Fibroblast of upper back skin (primary cell): ENCODE results near the gene MGAT4A.
"Not testable (repeated sequence)": the region's sequence is repeated elsewhere in the genome, so short reads cannot be mapped to it uniquely, and the experiment has no call there.

Source experiments
- DNase-seq: peaks from one replicate; pipeline ENCODE4 v3.0.0-alpha.2; 2013

MGAT4A gene

DNA sequence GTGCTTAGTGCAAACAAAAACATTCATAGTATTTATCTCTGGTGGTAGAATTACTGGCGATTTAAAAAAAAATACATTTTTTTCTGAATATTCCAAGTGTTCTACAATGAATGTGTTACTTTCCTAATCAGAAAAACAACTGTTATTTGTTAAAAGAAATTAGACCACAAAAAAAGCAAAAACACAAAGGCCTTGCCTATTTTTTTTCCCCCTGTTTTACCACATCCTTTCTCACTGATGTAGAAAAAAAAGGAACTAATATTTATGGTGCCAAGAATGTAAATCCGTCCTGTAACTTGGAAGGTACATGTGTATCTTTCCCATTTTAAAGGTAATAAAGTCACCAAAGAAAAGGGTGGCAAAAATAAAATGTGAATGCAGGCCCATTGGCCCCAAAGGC, 28.4 kb upstream of the MGAT4A start:
- DNase-seq, result no peak

DNA sequence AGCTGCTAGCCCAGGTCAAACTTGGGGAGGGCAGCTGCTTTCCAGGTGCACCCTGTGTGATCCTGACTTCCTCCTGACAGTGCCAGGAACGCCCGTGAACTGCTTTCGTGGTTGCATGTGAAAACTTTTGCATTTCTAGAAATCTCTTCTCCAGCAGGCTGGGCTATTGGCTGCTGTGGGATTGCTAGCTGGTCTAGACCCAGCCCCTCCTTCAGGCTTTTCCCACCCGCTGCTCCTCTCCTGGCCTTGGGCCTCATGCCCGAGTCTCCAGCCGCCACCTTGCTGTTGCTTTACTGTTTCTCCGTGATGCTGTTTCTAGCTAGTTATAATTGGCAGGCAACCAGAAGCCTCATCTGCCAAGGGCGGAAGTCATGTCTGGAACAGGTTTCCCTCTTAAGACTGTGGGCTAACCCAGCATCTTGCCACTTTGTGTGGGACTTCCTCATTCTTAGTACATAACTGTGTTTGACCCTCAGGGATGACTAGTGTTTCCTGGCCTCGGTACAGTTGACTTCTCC, 27.0 kb upstream of the MGAT4A start:
- peak; percentile 92 for DNase-seq

DNA sequence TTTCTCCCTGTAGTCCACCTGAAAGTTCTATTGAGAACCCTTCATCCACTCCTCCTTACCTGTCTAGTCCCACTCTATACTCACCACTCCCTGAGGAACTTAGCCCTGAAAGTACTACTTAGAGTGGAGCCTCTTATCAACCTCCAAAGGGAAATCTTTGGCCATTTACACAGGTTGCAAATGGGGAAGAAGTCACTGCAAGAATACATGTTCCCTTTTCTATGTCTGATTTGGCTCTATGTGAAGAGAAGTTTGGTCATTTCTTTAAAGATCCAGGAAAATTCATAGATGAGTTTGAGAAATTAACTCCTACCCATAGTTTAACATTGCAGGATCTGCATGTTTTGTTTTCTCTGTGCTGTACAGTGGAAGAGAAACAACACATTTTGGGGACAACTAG, 22.9 kb upstream of the MGAT4A start:
- no peak for DNase-seq

DNA sequence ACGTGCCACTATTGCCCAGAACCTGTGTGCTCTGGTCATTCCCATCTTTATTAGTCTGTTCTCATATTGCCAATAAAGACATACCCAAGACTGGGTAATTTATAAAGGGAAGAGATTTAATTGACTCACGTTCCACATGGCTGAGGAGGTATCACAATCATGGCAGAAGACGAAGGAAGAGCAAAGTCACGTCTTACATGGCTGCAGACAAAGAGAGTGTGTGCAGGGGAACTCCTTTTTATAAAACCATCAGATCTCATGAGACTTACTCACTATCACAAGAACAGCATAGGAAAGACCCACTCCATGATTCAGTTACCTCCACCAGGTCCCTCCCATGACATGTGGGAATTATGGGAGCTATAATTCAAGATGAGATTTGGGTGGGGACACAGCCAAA, 21.8 kb upstream of the MGAT4A start:
- not testable (repeated sequence) for DNase-seq

DNA sequence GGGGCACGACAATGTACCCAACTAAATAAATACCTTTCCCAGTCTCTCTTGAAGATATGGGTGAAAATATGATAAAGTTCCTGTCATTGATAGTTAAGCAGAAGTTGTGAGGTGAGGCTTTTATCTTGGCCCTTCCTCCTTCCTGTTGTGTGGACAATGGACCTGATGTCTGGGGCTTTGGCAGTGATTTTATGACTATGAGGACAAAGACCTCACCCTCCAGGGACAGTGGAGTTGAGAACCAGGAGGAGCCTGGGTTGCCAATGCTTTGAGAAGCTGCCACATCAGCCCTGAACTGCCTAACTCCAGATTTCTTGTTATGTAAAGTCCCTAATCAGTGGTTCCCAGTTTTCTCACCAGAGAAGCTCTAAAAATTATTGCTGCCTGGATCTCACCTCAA, 20.8 kb upstream of the MGAT4A start:
- DNase-seq, result no peak

DNA sequence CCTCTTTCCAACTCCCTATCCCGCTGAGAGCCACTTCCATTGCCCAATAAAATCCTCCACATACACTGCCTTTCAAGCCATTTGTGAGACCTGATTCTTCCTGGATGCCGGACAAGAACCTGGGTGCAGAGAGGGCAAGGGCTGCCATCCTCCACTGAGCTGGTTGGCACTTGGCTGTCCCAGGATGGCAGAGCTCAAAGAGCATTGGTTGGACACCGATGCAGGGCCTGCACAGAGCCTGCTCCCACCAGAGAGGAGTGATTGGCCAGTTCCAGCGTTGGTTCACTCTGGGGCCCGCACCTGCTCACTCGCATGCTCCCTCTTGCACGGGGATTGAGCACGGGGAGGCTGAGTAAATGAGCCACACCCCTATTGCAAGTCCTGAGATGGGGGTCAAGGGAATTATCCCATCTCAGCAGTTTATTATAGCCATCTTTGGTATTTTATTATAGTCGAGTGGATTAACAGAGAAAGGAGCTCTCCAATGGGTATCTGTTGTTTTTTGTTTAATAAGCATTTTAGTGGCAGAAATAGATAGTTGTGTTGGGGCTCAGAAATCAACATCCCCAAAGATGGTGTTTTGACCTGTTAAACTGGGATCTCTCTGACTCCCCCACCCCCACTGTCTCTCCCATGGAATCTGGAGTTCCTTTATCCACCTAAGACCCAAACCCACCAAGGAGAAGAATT, 19.8 kb upstream of the MGAT4A start:
- no peak for DNase-seq

DNA sequence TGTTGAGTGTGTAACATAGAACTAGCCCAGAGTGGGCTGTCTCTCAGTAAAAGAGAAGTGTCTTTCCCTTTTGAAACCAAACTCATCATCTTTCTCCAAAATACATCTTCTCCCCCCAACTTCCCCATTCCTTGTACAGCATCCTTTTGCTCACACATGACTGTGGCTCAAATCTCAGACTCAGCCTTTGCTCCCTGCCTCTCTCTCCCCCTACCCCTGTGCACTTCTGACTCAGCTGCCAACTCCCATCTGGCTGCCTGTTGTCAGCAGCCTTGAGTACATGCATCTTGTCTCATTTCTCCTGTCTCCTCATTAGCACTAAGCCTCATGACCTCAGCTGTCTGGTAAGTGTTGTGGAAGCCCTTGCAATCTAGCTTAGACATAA, 18.1 kb upstream of the MGAT4A start:
- DNase-seq, result peak; percentile 12

DNA sequence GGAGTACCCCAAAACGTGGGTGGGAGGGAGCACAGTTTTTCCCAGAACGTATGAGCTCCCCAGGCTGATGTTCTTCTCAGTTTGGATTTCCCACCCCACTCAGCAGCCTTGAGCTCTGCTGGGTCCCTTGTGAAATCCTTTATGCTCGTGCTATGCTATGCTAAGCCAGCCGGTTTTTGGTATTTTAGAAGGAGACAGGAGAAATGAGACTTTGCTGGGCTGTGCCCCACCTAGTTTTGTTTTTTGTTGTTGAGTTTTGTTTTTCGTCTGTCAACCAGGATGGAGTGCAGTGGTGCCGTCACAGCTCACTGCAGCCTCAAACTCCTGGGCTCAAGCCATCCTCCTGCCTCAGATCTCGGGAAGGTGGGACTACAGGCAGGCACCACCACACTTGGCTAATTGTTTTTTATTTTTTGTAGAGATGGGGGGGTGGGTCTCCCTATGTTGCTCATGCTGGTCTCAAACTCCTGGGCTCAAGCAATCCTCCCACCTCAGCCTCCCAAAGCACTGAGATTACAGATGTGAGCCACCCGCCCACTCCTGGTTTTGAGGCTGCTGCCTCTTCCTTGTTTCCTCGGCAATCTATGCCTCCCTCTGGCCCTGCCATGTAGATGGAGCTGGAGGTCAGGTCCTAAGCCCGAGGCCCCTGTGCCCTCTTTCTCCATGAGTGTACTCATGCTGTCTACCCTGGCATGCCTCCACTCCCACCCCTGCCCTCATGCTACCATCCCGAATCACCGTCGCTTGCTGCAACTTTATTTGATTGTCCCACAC, 17.5 kb upstream of the MGAT4A start:
- no peak for DNase-seq

DNA sequence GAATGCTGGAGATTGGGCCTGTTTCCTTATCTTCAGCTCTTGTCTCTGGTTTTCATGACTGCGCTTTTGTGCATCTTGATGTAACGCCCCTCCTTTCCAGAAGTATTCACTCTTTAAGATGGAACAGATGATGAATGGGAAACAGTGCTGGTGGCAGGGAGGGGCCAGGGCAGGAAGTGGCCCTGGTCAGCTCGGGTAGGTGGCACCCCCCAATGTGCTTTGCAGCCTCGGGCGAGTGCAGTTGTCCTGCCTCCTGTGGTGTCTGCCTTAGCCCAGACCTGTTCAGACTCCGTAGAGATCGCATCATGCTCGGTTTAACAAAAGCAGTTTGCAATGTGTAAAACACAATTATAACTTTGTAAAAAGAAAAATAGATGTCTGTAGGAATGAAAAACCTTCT, 17.0 kb upstream of the MGAT4A start:
- no peak for DNase-seq

DNA sequence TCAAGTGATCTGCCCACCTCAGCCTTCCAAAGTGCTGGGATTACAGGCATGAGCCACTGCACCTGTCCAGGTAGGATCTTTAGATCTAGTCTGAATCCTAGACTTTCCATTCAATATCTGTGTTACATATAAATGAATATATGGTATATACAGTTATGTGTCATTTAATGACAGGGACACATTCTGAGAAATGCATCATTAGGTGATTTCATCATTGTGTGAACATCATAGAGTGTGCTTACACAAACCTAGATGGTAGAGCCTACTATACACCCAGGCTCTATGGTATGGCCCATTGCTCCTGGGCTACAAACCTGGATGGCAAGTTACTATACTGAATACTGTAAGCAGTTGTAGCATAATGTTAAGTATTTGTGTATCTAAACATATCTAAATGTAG, 15.5 kb upstream of the MGAT4A start:
- no peak for DNase-seq

DNA sequence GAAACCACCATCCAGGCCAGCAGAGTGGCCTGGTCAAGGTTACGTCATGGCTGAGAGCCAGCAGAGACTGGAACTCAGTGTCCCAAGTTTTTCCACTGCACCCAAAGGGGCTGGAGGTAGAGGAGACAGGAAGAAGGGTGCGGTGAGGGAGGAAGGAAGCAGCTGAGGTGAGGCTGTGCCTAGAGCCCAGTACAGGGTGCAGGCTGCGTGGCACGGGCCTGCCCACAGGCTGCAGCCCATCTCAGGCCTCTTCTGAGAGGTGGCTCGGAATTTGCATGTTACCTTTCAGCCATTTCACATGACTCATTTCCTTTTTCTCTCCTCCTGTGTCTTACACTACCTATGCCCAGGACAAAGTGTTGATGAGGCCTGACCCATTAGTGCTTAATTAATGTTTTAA, 13.7 kb upstream of the MGAT4A start:
- no peak for DNase-seq

DNA sequence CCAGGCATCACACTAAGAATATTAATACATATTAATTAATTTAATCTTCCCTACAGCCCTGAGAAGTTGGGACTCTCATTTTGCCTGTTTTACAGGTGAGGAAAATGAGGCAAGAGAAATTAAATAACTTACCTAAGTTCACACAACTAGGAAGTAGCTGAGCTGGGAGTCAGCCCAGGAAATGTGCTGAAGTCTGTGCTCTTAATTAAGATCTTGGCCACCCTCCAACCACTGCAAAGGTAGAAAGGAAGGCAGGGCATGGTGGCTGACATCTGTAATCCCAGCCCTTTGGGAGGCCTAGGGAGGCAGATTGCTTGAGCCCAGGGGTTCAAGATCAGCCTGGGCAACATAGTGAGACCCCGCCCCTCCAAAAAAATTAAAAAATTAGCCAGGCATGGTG, 12.9 kb upstream of the MGAT4A start:
- DNase-seq, result no peak

DNA sequence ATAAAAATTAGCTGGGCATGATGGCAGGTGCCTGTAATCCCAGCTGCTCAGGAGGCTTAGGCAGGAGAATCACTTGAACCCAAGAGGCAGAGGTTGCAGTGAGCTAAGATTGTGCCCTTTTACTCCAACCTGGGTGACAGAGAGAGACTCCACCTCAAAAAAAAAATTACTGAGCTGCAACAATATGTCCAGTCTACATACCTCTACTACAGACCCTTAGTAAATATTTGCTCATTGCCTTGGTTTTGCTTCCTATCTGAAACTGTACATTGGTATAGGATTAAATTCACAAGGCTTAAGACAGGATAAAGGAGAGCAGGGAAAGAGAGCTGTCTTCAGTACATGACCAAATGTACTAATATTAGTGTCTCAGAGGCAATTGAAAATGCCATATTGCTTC, 8.1 kb upstream of the MGAT4A start:
- DNase-seq, result no peak

DNA sequence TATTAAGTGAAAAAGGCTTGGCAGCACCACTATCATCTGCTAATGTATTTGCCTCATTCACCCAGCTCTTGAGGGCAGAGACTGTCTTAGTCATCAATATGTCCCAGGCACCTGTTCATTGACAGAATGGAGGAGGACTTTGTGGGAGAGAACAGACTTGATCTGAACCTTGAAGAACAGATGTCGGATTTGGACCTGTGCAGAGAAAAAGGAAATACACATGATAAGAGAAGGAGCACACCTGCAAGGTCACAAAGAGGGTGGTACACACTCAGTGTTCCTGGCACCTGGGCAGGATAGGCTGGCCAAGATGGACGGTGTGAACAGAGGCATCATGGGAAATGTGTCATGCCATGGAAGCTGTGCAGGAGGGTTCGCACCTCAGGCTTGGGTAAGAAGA, 7.4 kb upstream of the MGAT4A start:
- DNase-seq, result no peak

DNA sequence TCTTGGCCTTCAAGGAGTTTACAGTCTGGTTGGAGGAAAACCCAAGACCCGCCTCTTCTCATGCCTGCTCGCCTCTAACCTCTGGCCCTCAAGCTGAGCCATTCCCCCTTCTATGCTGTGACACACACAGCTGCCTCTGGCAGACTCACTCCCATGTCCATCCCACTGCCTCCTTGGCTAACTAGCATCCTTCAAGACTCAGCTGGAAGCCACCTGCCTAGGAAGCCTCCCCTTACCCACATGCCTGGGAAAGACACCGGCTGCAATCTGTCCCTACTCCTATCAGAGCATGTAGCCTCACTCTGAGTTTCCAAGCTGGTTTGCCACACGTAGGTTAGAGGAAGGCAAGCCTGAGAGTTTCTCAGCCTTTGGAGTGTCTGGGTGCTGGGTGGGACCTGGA, 6.9 kb upstream of the MGAT4A start:
- no peak for DNase-seq

DNA sequence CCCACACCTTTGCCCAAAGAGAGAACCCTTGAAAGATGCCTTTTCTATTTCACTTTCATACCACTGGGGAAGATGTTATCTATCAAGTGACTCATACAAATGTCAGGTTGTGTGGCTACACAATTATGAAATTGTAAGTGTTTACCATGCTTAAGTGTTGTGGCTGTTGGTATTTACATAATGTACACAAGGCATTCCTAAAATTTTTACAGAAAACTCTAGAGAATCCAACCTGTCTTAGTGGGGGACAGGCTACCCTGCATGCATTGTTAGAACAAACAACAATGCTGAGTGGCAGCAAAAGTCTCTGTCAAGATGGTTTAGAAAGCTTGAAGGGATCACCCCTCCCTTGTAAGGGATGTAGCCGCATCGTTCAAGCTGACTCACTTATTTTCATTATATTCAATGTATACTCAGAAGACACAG, 5.5 kb upstream of the MGAT4A start:
- no peak for DNase-seq

DNA sequence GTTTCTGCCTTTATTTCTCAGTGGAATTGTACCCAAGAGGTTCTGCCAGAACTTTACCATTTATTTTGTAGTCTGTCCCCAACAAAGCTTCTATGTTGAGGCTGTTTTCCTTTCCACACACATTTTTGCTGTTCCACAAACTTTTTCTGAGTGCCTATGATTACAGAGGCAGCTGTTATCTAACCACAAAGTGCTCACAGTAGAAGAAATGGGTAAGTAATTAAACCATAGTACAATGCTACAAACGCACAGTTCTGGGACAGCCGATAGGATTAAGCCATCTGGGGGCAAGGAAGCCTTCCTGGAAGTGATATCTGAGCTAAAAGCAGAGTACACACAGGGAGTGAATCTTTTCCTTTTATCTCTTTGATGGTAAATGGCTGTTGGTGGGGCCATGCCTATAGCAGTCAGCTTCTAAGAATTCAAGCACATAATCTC, 3.9 kb upstream of the MGAT4A start:
- no peak for DNase-seq

DNA sequence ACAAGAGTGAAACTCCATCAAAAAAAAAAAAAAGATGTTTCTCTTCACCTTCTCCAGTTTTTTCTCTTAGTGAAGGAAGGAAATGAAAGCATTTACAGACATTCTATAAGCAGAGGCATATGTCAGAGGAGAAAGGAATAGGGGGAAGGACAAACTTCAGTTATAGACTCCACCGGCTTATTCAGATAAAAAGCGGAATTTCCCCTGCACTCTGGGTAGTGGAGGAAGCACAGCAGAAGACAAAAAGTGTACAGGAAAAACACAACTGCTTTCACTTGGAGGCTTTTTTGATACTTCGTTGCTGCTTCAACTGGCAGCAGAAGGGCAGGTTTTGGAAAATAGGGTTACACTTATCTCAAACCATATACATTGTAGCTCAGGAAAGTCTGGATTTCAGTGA, 3.2 kb upstream of the MGAT4A start:
- DNase-seq, result no peak

DNA sequence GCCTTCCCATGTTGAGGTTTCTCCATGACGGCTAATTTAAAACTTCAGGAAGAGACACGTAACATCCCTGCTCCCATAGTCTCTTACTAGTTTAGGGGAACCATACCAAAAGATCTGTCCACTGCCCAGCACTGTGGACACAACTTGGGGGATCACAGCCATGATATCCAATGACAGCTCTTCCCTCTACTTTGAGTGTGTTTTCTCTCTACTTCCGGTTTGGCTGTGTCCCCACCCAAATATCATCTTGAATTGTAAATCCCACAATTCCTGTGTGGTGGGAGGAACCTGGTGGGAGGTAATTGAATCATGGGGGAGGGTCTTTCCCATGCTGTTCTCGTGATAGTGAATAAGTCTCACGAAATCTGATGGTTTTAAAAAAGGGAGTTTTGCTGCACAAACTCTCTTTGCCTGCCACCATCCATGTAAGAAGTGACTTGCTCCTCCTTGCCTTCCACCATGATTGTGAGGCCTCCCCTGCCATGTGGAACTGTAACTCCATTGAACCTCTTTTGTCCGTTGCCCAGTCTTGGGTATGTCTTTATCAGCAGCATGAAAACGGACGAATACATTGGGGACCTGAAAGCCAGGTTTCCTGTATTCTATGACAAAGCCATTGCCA, 1.6 kb upstream of the MGAT4A start:
- no peak for DNase-seq

DNA sequence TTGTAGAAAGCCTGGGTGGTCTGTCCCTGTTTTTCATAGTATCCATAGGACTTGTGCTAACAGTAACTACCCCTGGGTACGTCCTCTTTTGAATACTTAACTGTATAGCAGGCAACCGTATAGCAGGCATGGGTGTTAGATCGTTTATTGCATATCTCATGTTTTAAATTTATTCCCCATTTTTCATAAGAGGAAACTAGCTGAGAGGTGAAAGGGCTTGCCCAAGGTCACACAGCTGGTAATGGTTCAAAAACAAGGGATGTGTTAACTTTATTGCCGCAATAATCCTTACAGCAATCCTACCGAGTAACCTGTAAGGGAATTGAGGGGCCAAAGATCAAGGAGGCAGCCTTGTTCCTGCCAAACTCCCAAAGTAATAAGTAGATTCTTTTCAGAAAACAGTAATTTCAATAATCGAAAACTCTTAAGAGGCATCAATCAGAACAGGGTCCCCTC, 990 bp upstream of the MGAT4A start:
- DNase-seq, result no peak

DNA sequence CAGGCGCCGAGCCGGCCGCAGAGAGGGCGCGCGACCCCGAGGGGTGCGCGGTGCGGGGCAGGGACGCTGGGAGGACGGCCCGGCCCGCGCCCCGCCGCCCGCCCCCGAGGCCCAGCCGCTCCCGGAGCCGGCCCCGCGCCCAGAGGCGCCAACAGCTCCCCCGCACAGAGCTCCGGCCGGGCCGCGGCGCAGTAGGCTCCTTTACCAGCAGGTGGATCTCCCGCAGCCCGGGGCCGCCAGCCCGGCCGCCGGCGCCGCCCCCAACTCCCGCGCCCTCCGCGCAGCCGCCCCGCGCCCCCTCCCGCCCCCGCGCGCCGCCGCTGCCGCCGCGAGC, 258 bp downstream of the MGAT4A start:
- DNase-seq, result no peak

DNA sequence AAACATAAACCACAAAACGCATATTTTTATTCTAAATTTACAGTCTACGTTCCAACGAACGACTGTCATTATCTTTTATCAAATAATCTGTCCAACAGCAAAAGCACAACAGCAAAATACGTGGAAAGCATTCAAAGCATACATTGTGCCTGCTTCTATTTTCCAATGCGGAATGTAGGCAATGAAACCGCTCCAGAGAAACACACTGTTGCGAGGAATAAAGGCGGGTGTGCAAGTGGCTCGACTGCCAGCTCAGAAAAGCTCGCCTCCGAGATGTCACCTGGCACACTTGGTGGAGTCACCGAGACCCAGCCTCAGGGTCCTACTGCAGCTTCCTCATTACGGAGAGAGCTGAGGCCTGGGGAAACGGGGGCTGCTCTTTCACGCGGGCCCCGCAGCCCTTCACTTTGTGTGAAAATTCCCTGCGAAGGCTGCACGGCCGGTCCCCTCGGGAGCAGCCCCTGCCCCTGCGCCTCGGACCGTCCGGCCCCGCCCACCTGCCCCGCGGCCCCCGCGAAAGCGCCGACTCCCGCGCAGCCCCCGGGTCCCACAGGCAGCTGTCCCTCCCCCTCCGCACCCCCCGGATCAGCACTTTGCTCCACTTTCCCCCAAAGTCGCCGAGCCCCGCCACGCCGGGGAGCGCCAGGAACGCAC, 752 bp downstream of the MGAT4A start:
- DNase-seq, result no peak

DNA sequence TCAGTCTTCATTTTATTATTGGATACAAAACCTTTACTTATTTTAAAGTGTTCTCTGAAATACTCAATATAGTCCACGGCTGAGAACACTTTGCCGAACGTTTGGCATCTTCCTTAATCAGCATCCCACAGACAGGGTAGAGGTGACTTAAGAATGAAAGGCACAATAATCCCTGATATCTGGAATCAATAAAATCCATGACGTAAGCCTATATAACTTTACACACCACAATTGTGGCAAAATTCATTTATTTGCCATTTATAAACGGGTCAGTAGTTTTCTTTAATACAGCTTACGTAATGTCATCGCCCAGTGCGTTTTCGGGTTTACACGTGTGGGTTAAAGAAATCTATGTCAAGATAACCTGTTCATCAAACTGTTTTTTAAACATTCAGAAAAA, 1.3 kb downstream of the MGAT4A start:
- DNase-seq, result no peak
